HG02943 (cell line): Measurements from ENCODE around the gene RTEL1.
"Not testable (repeated sequence)": the region's sequence is repeated elsewhere in the genome, so short reads cannot be mapped to it uniquely, and the experiment has no call there.

ENCODE experiments used
- ATAC-seq: cut with Tn5 transposase; IDR thresholded peaks from one replicate; pipeline ENCODE4 v1.9.1; 2021; ENCODE audit warnings: mild to moderate bottlenecking, low read depth, moderate library complexity; ENCODE audit not compliant: unreplicated experiment

Gene RTEL1

GRCh38 chr20:63708301-63709148, 50.4 kb downstream of the RTEL1 start:
- no peak for ATAC-seq

GRCh38 chr20:63709149-63709527, 51.0 kb downstream of the RTEL1 start:
- no peak for ATAC-seq

GRCh38 chr20:63711085-63711645, 53.1 kb downstream of the RTEL1 start:
- no peak for ATAC-seq

- no peak for ATAC-seq
These were observed 54.1 kb downstream of the RTEL1 start for GRCh38 chr20:63712191-63712590.

GRCh38 chr20:63714858-63715257, 56.7 kb downstream of the RTEL1 start:
- ATAC-seq: no peak

GRCh38 chr20:63718996-63719395, 60.9 kb downstream of the RTEL1 start:
- ATAC-seq: no peak

- ATAC-seq: not testable (repeated sequence)
These were observed 65.0 kb downstream of the RTEL1 start for GRCh38 chr20:63722967-63723622.

- not testable (repeated sequence) for ATAC-seq
These were observed 72.1 kb downstream of the RTEL1 start for GRCh38 chr20:63730189-63730733.

- no peak for ATAC-seq
These were observed 73.3 kb downstream of the RTEL1 start for GRCh38 chr20:63731410-63731809.

- ATAC-seq: no peak
These were observed 74.3 kb downstream of the RTEL1 start for GRCh38 chr20:63732118-63733095.

GRCh38 chr20:63733117-63733516, 75.0 kb downstream of the RTEL1 start:
- no peak for ATAC-seq

- ATAC-seq: no peak
These were observed 75.5 kb downstream of the RTEL1 start for GRCh38 chr20:63733579-63734081.

- no peak for ATAC-seq
These were observed 76.2 kb downstream of the RTEL1 start for GRCh38 chr20:63734111-63734945.

GRCh38 chr20:63734946-63735858, 77.1 kb downstream of the RTEL1 start:
- ATAC-seq: no peak

- no peak for ATAC-seq
These were observed 78.0 kb downstream of the RTEL1 start, which contains the start of gene LIME1 for GRCh38 chr20:63735859-63736718. TSS of gene LIME1 (plus strand) at chr20:63736664. CDS start at chr20:63737550, 886 bp downstream.

- ATAC-seq: no peak
These were observed 79.0 kb downstream of the RTEL1 start for GRCh38 chr20:63736893-63737694.

GRCh38 chr20:63737695-63737944, 79.5 kb downstream of the RTEL1 start:
- ATAC-seq: no peak
